Measurements from ENCODE around the gene CEL.

The CEL gene

DNA sequence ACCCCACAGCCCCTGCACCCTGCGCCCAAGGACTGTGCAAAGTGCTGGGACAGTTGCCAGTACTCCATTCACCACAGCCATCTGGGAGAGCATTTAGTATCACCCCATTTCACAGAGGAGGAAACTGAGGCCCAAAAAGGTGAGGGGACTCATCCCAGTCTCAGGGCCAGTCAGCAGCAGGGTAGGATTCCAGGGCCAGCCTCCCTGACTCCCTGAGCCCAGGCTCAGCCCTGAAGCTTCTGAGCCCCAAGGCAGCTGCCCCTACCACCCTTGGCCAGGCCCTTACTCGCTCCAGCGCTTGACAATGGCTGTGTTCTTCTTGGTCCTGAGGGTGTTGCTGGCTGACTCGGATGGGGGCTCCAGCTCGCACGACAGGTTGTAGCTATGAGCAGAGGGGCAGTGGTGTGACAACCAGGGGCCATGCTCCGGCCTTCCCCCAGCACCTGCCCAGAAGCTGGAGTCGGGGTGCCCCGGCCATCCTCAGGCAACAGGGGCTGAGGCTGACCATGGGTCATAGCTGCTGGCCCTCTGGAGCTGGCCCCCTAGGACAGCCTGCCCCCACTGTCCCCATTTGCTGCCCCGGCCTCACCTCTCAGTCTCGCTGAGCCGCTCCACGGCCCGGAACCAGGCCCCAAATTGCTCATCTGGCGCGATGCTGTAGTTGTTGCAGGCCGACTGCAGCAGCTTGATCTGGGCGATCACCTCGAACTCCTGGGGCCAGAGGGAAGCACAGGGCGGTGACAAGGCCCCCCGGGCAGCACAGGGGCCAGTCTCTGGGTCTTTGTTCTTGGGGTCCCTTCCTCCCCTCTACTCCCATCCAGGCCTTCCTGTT, 40.6 kb downstream of the CEL start:
- Histone ChIP-seq H3K9me3 (ENCODE audit: control insufficient read depth in 2 of 2, low read length in 2 of 2) (no peaks in the 10 kb centered on the region), H3K27ac (ENCODE audit: low read depth in 2 of 2, low read length in 2 of 2) (no peak overlapping the region), H3K27me3 (ENCODE audit: control insufficient read depth in 2 of 2, insufficient read depth in 2 of 2, low read length in 2 of 2) (no peaks in the 10 kb centered on the region), H3K9ac (ENCODE audit: low read depth in 1 of 2, low read length in 2 of 2) (no peak overlapping the region), H3K4me1 (ENCODE audit: control insufficient read depth in 2 of 2, insufficient read depth in 2 of 2, low read length in 2 of 2) (peaks cover 0 to 3% of the 10 kb centered on the region in 2 donors), H3K36me3 (ENCODE audit: control insufficient read depth in 2 of 2, insufficient read depth in 2 of 2, low read length in 2 of 2) (peaks cover 72 to 77% of the 10 kb centered on the region in 2 donors), H3K4me3 (ENCODE audit: low read length in 2 of 2) (no peak overlapping the region)

DNA sequence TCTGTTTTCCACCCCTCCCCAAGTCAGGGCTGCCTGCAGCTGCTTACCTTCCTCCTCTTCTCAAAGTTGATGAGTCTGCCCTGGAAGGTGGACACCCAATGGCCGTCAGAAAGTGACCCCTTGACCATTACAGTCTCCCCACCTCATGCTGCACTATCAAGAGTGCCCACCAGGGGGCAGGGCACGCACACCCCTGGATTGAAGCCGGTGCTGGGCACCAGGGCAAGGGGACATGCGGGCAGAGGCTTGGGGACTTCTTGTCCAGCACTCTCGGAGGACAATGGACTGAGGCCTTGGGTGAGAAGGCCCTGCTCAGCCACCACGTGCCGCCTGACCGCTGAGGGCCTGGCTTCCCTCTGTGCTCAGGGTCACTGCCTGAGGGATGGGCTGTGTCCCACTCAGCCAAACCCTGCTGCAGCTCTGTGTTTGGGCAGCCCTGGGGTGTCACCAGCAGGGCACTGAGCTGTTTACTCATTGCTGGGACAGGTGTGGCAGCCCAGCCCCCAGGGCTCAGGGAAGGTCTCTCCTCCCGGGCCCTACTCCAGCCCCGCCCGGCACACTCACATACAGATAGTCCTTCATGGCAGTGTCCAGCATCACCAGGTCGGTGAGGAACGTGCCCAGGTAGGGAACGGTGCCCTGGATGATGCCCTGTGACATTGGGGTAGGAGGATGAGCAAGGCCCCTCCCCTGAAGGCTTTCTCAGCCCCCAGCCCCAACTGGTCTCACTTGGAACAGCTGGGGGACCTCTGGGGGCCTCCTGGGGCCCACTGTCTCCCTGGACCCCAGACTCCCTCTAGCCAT, 41.6 kb downstream of the CEL start:
- H3K27ac ChIP-seq (ENCODE audit: low read depth in 2 of 2, low read length in 2 of 2): peak overlapping the region in 1 of 2 donors; percentile 8
- no peak overlapping the region for H3K9ac ChIP-seq (ENCODE audit: low read depth in 1 of 2, low read length in 2 of 2)
- no peak overlapping the region for H3K4me3 ChIP-seq (ENCODE audit: low read length in 2 of 2)
- peaks cover 74 to 76% of the 10 kb centered on the region in 2 donors for H3K36me3 ChIP-seq (ENCODE audit: control insufficient read depth in 2 of 2, insufficient read depth in 2 of 2, low read length in 2 of 2)
- H3K9me3 ChIP-seq (ENCODE audit: control insufficient read depth in 2 of 2, low read length in 2 of 2): no peaks in the 10 kb centered on the region
- H3K4me1 ChIP-seq (ENCODE audit: control insufficient read depth in 2 of 2, insufficient read depth in 2 of 2, low read length in 2 of 2): peaks cover 0 to 3% of the 10 kb centered on the region in 2 donors
- no peaks in the 10 kb centered on the region for H3K27me3 ChIP-seq (ENCODE audit: control insufficient read depth in 2 of 2, insufficient read depth in 2 of 2, low read length in 2 of 2)

DNA sequence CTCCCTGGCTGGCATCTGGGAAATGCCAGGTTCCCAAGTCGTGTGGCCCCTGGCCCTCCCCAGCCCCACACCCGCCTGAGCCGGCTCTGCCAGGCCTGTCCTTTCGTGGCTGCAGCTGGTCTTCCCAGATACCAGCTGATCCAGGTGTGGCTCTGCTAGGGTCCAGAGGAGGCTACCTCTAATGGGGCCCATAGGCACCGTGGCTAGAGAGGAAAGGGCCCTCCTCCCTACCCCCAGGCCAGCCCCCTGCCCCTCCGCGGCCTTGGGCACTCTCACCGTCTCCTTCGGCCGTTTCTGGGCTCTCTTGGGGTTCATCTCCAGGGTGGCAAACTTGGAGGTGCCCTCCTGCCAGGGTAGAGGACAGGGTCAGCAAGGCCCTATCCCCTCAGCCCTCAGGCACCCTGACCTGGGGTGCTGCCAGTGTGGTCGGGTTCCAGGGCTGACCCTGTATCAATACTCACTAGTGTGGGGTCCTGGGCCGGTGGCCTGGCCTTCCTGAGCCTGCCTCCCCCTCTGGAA, 42.3 kb downstream of the CEL start:
- Histone ChIP-seq H3K9me3 (ENCODE audit: control insufficient read depth in 2 of 2, low read length in 2 of 2) (no peaks in the 10 kb centered on the region), H3K27me3 (ENCODE audit: control insufficient read depth in 2 of 2, insufficient read depth in 2 of 2, low read length in 2 of 2) (no peaks in the 10 kb centered on the region), H3K9ac (ENCODE audit: low read depth in 1 of 2, low read length in 2 of 2) (no peak overlapping the region), H3K4me1 (ENCODE audit: control insufficient read depth in 2 of 2, insufficient read depth in 2 of 2, low read length in 2 of 2) (peaks cover 0 to 3% of the 10 kb centered on the region in 2 donors), H3K27ac (ENCODE audit: low read depth in 2 of 2, low read length in 2 of 2) (no peak overlapping the region), H3K36me3 (ENCODE audit: control insufficient read depth in 2 of 2, insufficient read depth in 2 of 2, low read length in 2 of 2) (peaks cover 74 to 76% of the 10 kb centered on the region in 2 donors), H3K4me3 (ENCODE audit: low read length in 2 of 2) (no peak overlapping the region)

DNA sequence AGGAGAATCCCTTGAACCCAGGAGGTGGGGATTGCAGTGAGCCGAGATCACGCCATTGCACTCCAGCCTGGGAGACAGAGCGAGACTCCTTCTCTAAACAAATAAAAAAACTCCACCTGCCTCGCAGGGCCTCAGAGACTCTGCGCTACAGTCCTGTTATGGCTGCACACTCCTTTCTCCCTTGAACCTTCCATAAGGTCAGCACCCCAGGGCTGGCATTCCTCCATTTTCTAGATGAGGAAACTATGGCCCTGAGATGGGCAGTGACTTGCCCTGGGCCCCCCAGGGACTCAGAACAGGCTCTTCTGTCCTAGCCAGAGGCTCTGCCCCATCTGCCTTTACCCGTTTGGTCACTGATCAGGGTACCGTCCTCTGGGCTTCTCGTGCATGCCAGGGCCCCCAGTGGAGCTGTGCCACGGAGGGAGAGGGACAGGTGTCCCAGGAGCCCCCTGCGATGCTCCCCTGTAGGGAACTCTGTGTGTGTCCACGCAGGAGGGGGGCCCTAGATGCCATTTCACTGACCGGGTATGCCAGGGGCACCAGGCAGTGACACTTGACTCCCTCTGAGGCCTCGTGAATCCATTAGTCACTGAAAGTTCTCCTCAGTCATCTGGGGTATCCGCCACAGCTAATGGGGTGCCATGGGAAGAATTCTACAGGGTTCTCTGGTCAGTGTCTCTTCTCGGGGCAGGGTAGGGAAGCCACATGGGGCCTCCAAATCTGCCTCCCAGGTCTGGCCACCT, 43.1 kb downstream of the CEL start:
- H3K27ac ChIP-seq (ENCODE audit: low read depth in 2 of 2, low read length in 2 of 2): no peak overlapping the region

DNA sequence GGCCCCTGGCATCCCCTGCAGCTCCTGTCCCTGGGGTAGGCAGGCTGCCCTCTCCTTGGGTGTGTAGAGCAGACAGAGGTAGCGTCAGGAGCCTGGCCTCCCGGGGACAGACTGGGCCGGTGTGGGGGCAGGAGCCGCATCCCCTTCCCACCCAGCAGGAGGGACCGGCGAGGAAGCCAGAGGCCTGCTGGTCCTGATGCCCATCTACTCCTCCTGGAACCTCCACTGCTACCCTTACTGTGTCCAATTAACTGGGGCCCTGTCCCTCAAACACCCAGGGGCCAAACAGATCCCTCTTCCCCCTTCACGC, 43.6 kb downstream of the CEL start:
- Histone ChIP-seq H3K4me3 (ENCODE audit: low read length in 2 of 2) (no peak overlapping the region), H3K4me1 (ENCODE audit: control insufficient read depth in 2 of 2, insufficient read depth in 2 of 2, low read length in 2 of 2) (peaks cover 0 to 3% of the 10 kb centered on the region in 2 donors), H3K27me3 (ENCODE audit: control insufficient read depth in 2 of 2, insufficient read depth in 2 of 2, low read length in 2 of 2) (no peaks in the 10 kb centered on the region), H3K9ac (ENCODE audit: low read depth in 1 of 2, low read length in 2 of 2) (no peak overlapping the region), H3K36me3 (ENCODE audit: control insufficient read depth in 2 of 2, insufficient read depth in 2 of 2, low read length in 2 of 2) (peaks cover 66 to 73% of the 10 kb centered on the region in 2 donors), H3K27ac (ENCODE audit: low read depth in 2 of 2, low read length in 2 of 2) (no peak overlapping the region), H3K9me3 (ENCODE audit: control insufficient read depth in 2 of 2, low read length in 2 of 2) (no peaks in the 10 kb centered on the region)

More for the DNA sequence above, 43.1 kb downstream of the CEL start:
- H3K9ac ChIP-seq (ENCODE audit: low read depth in 1 of 2, low read length in 2 of 2): no peak overlapping the region
- H3K4me1 ChIP-seq (ENCODE audit: control insufficient read depth in 2 of 2, insufficient read depth in 2 of 2, low read length in 2 of 2): peaks cover 0 to 3% of the 10 kb centered on the region in 2 donors
- peaks cover 66 to 73% of the 10 kb centered on the region in 2 donors for H3K36me3 ChIP-seq (ENCODE audit: control insufficient read depth in 2 of 2, insufficient read depth in 2 of 2, low read length in 2 of 2)
- no peak overlapping the region for H3K4me3 ChIP-seq (ENCODE audit: low read length in 2 of 2)
- no peaks in the 10 kb centered on the region for H3K9me3 ChIP-seq (ENCODE audit: control insufficient read depth in 2 of 2, low read length in 2 of 2)
- no peaks in the 10 kb centered on the region for H3K27me3 ChIP-seq (ENCODE audit: control insufficient read depth in 2 of 2, insufficient read depth in 2 of 2, low read length in 2 of 2)

DNA sequence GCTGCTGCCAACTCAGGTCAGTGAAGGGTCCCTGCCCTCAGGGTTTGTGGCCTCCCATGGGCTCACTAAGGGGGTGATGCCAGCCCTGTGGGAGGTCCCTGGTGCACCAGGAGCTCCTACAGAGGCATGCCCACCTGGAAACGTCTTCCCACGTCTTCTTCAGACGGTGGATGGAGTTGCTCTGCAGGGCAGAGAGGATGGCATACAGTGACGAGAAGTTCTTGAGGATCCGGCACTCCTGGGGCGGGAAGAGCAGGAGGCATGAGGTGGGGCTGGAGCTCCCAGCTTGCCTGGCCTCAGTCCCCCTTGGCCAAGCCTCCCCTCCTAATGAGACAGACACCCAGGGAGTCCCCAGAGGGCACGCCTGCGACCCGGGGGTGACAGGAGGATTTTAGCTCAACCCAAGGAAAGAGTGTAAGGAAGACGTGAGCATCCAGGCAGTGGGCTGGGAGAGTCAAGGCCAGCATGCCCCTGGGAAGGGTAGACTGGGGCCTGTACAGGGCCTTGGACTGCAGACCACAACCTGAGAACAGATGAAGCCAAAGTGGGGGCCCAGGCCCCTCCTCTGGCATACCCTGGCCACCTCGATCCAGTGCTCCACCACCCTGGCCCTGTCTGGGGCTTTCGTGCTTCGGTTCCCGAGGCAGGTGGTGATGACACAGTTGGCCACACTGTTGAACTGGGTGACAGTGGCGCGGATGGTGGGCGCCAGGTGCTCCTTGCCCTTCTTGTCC, 44.9 kb downstream of the CEL start:
- Histone ChIP-seq H3K9me3 (ENCODE audit: control insufficient read depth in 2 of 2, low read length in 2 of 2) (no peaks in the 10 kb centered on the region), H3K9ac (ENCODE audit: low read depth in 1 of 2, low read length in 2 of 2) (no peak overlapping the region), H3K27ac (ENCODE audit: low read depth in 2 of 2, low read length in 2 of 2) (no peak overlapping the region), H3K27me3 (ENCODE audit: control insufficient read depth in 2 of 2, insufficient read depth in 2 of 2, low read length in 2 of 2) (no peaks in the 10 kb centered on the region), H3K4me3 (ENCODE audit: low read length in 2 of 2) (no peak overlapping the region), H3K36me3 (ENCODE audit: control insufficient read depth in 2 of 2, insufficient read depth in 2 of 2, low read length in 2 of 2) (peaks cover 58 to 65% of the 10 kb centered on the region in 2 donors), H3K4me1 (ENCODE audit: control insufficient read depth in 2 of 2, insufficient read depth in 2 of 2, low read length in 2 of 2) (peaks cover 0 to 3% of the 10 kb centered on the region in 2 donors)

DNA sequence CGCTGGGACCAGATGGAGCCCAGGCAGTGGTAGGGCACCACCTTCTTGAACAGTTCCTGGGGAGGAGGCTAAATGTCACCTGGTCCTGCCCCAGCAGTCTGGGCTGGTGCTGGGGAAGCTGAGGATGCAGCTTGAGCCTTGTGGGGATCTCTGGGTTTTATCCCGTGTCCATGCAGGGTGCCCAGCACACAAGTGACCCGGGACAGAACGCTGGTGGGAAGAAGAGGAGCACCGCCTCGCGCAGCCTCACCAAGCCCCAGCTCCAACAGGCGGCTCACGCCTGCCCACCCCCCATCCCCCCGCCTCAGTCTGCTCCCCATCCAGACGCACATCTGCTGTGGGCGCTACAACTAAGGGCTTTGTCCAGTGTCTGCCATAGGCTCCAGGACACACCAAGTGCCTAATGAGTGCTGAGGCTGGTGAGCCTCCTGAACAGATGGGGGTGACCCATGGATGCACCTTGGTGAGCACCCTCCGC, 45.5 kb downstream of the CEL start:
- Histone ChIP-seq H3K27me3 (ENCODE audit: control insufficient read depth in 2 of 2, insufficient read depth in 2 of 2, low read length in 2 of 2) (no peaks in the 10 kb centered on the region), H3K27ac (ENCODE audit: low read depth in 2 of 2, low read length in 2 of 2) (no peak overlapping the region), H3K4me1 (ENCODE audit: control insufficient read depth in 2 of 2, insufficient read depth in 2 of 2, low read length in 2 of 2) (peaks cover under 1 to 3% of the 10 kb centered on the region in 2 donors), H3K36me3 (ENCODE audit: control insufficient read depth in 2 of 2, insufficient read depth in 2 of 2, low read length in 2 of 2) (peaks cover 53 to 63% of the 10 kb centered on the region in 2 donors), H3K4me3 (ENCODE audit: low read length in 2 of 2) (no peak overlapping the region), H3K9ac (ENCODE audit: low read depth in 1 of 2, low read length in 2 of 2) (no peak overlapping the region), H3K9me3 (ENCODE audit: control insufficient read depth in 2 of 2, low read length in 2 of 2) (no peaks in the 10 kb centered on the region)

DNA sequence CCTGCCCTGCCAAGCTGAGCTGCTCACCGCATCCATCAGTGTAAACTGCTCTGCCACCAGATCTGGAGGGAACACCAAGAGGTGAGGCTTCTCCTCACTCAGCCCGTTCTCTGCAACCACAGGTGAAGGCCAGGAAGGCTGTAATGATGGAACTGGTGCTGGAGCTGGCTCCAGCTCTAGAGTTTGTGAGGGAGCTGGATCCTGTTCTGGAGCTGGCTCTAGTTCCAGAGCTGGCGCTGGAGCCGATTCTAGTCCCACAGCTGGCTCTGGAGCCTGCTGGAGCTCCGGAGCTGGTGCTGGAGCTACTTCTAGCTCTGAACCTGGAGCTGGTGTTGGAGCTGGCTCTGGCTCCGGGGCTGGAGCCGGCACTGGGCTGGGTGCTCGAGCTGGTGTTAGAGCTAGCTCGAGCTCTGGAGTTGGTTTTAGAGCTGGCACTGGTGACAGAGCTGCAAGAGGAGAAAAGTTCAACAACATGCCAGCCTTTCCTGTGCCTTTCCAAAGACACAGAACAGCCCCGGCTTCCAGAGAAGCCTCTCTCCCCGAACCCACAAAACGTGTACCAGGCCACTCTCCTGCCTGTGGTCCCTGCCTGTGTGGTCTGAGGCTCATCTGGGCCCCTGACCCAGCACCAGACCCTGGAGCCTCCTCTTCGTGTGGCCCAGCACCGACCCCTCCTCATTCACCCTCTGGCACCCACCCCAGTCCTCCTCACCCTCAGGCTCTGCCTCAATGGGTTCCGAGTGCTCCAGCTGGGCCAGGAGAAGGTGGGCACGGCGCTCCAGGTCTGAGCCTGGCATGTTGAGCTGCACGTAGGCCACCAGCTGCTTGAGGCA, 46.4 kb downstream of the CEL start:
- Histone ChIP-seq H3K27ac (ENCODE audit: low read depth in 2 of 2, low read length in 2 of 2) (no peak overlapping the region), H3K27me3 (ENCODE audit: control insufficient read depth in 2 of 2, insufficient read depth in 2 of 2, low read length in 2 of 2) (no peaks in the 10 kb centered on the region), H3K4me3 (ENCODE audit: low read length in 2 of 2) (no peak overlapping the region), H3K36me3 (ENCODE audit: control insufficient read depth in 2 of 2, insufficient read depth in 2 of 2, low read length in 2 of 2) (peaks cover 45 to 60% of the 10 kb centered on the region in 2 donors), H3K4me1 (ENCODE audit: control insufficient read depth in 2 of 2, insufficient read depth in 2 of 2, low read length in 2 of 2) (peaks cover 8 to 12% of the 10 kb centered on the region in 2 donors), H3K9me3 (ENCODE audit: control insufficient read depth in 2 of 2, low read length in 2 of 2) (no peaks in the 10 kb centered on the region), H3K9ac (ENCODE audit: low read depth in 1 of 2, low read length in 2 of 2) (no peak overlapping the region)
